ENCODE measurements around the gene SLC22A23. TPM values are rescaled to one million over a fixed set of nuclear protein-coding genes. Genes with fewer than 3 reads are reported as not detected.

Gene SLC22A23
- total RNA-seq, 4 donors from 2014 or later, result 6.6 to 25.0 (median 14.6) TPM

DNA sequence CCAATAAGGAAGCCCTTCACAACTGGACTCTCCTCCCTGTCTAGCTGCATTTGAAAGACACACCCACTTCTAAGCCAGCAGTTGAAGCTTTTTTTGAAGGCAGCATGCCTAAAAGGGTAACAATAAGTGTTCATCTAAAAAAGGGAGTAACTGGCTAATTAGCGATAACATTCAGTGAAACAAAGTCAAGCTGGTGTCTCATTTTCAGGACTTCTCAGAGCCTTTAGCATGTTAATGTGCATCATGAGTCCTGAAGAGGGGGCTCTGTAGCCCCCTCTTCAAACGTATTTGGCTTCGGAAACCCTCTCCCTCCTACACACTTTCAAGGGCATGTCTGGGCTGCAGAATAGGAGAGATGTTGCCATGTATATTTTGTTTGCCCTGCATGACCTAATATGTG is 28.1 kb downstream of the SLC22A23 start:
- Histone ChIP-seq H3K36me3 (no peaks in the 10 kb centered on the region), H3K4me3 (no peak overlapping the region), H3K4me1 (peaks cover 18 to 22% of the 10 kb centered on the region in 2 donors), H3K27ac (peak overlapping the region in 2 of 4 donors; percentile 29 to 53), H3K27me3 (no peaks in the 10 kb centered on the region), H3K9me3 (no peaks in the 10 kb centered on the region)
- intact Hi-C loops (cut with DNase I; ENCODE audit: low total_unique reads) (no loop called here), in situ Hi-C loops (cut with MboI; ENCODE audit: low sequenced_read_pairs in 4 of 4) (no loop called here)
- DNase-seq (no peak), ATAC-seq (no peak)
- TF ChIP-seq, protein P1, sequence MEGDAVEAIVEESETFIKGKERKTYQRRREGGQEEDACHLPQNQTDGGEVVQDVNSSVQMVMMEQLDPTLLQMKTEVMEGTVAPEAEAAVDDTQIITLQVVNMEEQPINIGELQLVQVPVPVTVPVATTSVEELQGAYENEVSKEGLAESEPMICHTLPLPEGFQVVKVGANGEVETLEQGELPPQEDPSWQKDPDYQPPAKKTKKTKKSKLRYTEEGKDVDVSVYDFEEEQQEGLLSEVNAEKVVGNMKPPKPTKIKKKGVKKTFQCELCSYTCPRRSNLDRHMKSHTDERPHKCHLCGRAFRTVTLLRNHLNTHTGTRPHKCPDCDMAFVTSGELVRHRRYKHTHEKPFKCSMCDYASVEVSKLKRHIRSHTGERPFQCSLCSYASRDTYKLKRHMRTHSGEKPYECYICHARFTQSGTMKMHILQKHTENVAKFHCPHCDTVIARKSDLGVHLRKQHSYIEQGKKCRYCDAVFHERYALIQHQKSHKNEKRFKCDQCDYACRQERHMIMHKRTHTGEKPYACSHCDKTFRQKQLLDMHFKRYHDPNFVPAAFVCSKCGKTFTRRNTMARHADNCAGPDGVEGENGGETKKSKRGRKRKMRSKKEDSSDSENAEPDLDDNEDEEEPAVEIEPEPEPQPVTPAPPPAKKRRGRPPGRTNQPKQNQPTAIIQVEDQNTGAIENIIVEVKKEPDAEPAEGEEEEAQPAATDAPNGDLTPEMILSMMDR (IDR thresholded peaks at IDR 0.05 in 4 of 5, conservative IDR thresholded peaks at IDR 0.05 in 1 of 5), result no peak
- no peak for TF ChIP-seq POLR2A (IDR thresholded peaks at IDR 0.05)

DNA sequence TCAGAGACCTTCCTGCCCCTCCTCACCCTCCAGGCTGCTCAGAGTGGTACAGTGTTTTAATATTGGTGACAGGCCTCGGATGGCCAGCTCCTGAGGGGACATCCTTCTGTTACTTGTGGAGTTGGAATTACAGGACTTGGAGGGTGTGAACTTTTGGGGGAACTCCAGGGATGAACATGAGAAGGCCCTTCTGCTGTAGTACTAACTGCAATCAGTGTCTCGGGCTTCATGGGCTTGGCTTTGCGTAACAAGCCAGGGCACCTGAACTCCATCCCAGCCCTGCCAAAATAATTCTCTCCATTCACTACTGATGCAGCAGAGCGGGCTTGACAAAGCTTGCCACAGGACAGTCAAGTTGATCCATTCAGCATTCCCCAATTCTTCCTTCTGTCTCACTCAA is 28.6 kb downstream of the SLC22A23 start:
- no peaks in the 10 kb centered on the region for H3K36me3 ChIP-seq
- H3K4me3 ChIP-seq, result no peak overlapping the region
- in situ Hi-C loops (cut with MboI; ENCODE audit: low sequenced_read_pairs in 4 of 4), result no loop called here
- ATAC-seq (peak; percentile 78 to 93), DNase-seq (peak; percentile 38 to 69)
- no peak for TF ChIP-seq POLR2A (IDR thresholded peaks at IDR 0.05)
- TF ChIP-seq, protein P1 (IDR thresholded peaks at IDR 0.05 in 4 of 5, conservative IDR thresholded peaks at IDR 0.05 in 1 of 5), result no peak
- peak overlapping the region in 3 of 4 donors; percentile 52 to 56 (median 53) for H3K27ac ChIP-seq
- H3K4me1 ChIP-seq, result peaks cover 18 to 22% of the 10 kb centered on the region in 2 donors
- intact Hi-C loops (cut with DNase I; ENCODE audit: low total_unique reads), result no loop called here
- H3K9me3 ChIP-seq, result no peaks in the 10 kb centered on the region
- H3K27me3 ChIP-seq, result no peaks in the 10 kb centered on the region

DNA sequence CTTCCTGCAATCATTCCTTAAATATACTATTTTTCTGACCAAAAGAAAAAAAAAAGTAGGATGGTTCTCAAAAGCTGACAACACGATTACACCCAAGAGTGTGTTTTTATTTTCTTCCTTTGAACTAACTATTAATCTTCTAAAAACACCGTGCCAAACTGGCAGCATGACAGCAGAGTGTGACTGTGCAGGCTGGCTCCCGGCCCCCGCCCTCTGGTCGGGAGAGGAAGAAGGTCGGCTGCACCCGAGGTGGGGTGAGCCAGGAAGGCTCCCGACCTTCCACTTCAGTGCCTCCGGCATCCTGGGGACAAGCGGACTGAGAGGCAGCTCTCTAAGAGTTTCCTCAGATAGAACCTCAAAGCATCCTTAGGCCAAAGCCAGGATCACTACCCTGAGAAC is 29.2 kb downstream of the SLC22A23 start:
- DNase-seq (no peak), ATAC-seq (peak in 1 of 2 donors; percentile 27)
- in situ Hi-C loops (cut with MboI; ENCODE audit: low sequenced_read_pairs in 4 of 4), result no loop called here

DNA sequence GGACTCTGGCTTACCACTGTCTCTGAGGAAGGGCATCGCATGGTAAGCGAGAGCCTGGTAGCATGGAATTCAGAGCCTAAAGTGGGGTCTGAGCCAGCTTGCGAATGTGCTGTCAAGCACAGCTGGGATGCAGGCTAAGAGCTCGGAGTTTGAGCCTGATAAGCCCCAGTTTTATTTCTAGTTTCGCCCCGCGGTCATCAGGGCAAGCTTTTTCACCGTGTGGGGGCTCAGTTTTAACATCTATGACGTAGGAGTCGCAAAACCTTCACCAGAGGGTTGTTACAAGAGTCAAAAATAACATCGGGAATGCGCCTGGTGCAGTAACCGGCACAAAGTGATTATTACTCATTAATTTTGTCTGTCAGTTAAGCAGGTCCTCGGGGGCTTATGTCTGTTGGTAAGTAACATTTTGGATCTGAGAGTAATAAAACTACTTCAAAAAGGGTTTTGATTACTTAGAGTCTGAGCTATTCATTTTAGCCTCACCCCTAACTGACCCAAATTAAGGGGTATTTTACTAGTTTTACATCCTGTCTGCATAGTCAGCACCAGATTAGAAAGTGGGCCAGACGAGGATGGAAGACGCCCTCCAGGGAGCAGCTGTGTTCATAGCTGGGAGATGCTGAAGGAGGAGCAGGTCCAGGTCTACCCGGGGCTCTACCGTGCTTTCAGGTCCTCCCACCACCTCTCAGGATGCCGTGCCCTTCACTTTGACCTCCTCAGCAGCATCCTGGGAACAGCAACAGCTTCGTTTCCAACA is 29.7 kb downstream of the SLC22A23 start:
- Histone ChIP-seq H3K4me1 (peaks cover 22 to 25% of the 10 kb centered on the region in 2 donors), H3K27ac (no peak overlapping the region), H3K27me3 (no peaks in the 10 kb centered on the region), H3K4me3 (no peak overlapping the region), H3K36me3 (no peaks in the 10 kb centered on the region), H3K9me3 (no peaks in the 10 kb centered on the region)
- DNase-seq (no peak), ATAC-seq (no peak)
- in situ Hi-C loops (cut with MboI; ENCODE audit: low sequenced_read_pairs in 4 of 4) (no loop called here), intact Hi-C loops (cut with DNase I; ENCODE audit: low total_unique reads) (no loop called here)
- TF ChIP-seq, protein P1 (IDR thresholded peaks at IDR 0.05 in 4 of 5, conservative IDR thresholded peaks at IDR 0.05 in 1 of 5), result no peak
- TF ChIP-seq POLR2A (IDR thresholded peaks at IDR 0.05), result no peak

More for the DNA sequence above, 29.2 kb downstream of the SLC22A23 start:
- H3K27ac ChIP-seq, result peak overlapping the region in 3 of 4 donors; percentile 52 to 56 (median 53)
- peaks cover 21 to 22% of the 10 kb centered on the region in 2 donors for H3K4me1 ChIP-seq
- no peak overlapping the region for H3K4me3 ChIP-seq
- no peak for TF ChIP-seq POLR2A (IDR thresholded peaks at IDR 0.05)
- TF ChIP-seq, protein P1 (IDR thresholded peaks at IDR 0.05 in 4 of 5, conservative IDR thresholded peaks at IDR 0.05 in 1 of 5), result no peak
- no peaks in the 10 kb centered on the region for H3K9me3 ChIP-seq
- no peaks in the 10 kb centered on the region for H3K27me3 ChIP-seq
- H3K36me3 ChIP-seq, result no peaks in the 10 kb centered on the region
- intact Hi-C loops (cut with DNase I; ENCODE audit: low total_unique reads), result no loop called here

All from gastrocnemius medialis (tissue), 4 donors.